ENCODE measurements around the gene TRPT1. TPM values are rescaled to one million over a fixed set of nuclear protein-coding genes. Genes with fewer than 3 reads are reported as not detected.

The TRPT1 gene
- polyA plus RNA-seq, 3 donors from 2014 or later, result 42.2 to 51.0 (median 43.8) TPM

- no peak overlapping the region for H3K4me3 Mint-ChIP-seq
Measured at GRCh38 chr11:64263021-64263946, 37.3 kb upstream of the TRPT1 start.

GRCh38 chr11:64262271-64263002 lies 36.5 kb upstream of the TRPT1 start:
- H3K4me1 Mint-ChIP-seq, result peaks cover under 1 to 4% of the 10 kb centered on the region in 2 donors
- peaks cover 0 to 5% (median 5%) of the 10 kb centered on the region in 3 donors for H3K27me3 Mint-ChIP-seq (ENCODE audit: low read depth in 3 of 3)
- H3K9me3 Mint-ChIP-seq, result no peaks in the 10 kb centered on the region
- peak overlapping the region in 1 of 6 donors; percentile 55 for H3K27ac Mint-ChIP-seq
- H3K4me3 Mint-ChIP-seq, result no peak overlapping the region
- no peak for DNase-seq
- peaks cover 0 to 9% (median 4%) of the 10 kb centered on the region in 3 donors for H3K36me3 Mint-ChIP-seq

More at GRCh38 chr11:64263021-64263946, 37.3 kb upstream of the TRPT1 start:
- Mint-ChIP-seq H3K36me3 (peaks cover 0 to 9% (median 4%) of the 10 kb centered on the region in 3 donors), H3K4me1 (peaks cover 9 to 12% of the 10 kb centered on the region in 2 donors), H3K27ac (no peak overlapping the region), H3K27me3 (ENCODE audit: low read depth in 3 of 3) (peaks cover 0 to 7% (median 5%) of the 10 kb centered on the region in 3 donors), H3K9me3 (no peaks in the 10 kb centered on the region)
- DNase-seq, result no peak

- Mint-ChIP-seq H3K27ac (no peak overlapping the region), H3K27me3 (ENCODE audit: low read depth in 3 of 3) (peaks cover 0 to 5% (median 5%) of the 10 kb centered on the region in 3 donors), H3K4me3 (no peak overlapping the region), H3K36me3 (peaks cover 0 to 9% (median 4%) of the 10 kb centered on the region in 3 donors), H3K9me3 (no peaks in the 10 kb centered on the region), H3K4me1 (peaks cover 0 to 4% of the 10 kb centered on the region in 2 donors)
- no peak for DNase-seq
Measured at GRCh38 chr11:64261556-64262080, 35.6 kb upstream of the TRPT1 start.

GRCh38 chr11:64260147-64260708 lies 34.2 kb upstream of the TRPT1 start:
- Mint-ChIP-seq H3K9me3 (no peaks in the 10 kb centered on the region), H3K36me3 (peaks cover 0 to 9% (median 4%) of the 10 kb centered on the region in 3 donors), H3K4me3 (no peak overlapping the region), H3K27ac (peak overlapping the region in 2 of 6 donors; percentile 24 to 29), H3K27me3 (ENCODE audit: low read depth in 3 of 3) (peaks cover 0 to 5% (median 4%) of the 10 kb centered on the region in 3 donors), H3K4me1 (peaks cover 0 to 4% of the 10 kb centered on the region in 2 donors)
- DNase-seq, result no peak

GRCh38 chr11:64259533-64260067 lies 33.6 kb upstream of the TRPT1 start:
- H3K27ac Mint-ChIP-seq, result no peak overlapping the region
- H3K4me3 Mint-ChIP-seq, result no peak overlapping the region
- H3K9me3 Mint-ChIP-seq, result no peaks in the 10 kb centered on the region
- H3K36me3 Mint-ChIP-seq, result peaks cover 0 to 9% (median 4%) of the 10 kb centered on the region in 3 donors
- peaks cover 0 to 4% of the 10 kb centered on the region in 2 donors for H3K4me1 Mint-ChIP-seq
- peaks cover 0 to 5% (median 4%) of the 10 kb centered on the region in 3 donors for H3K27me3 Mint-ChIP-seq (ENCODE audit: low read depth in 3 of 3)
- no peak for DNase-seq

GRCh38 chr11:64258946-64259532 lies 33.1 kb upstream of the TRPT1 start:
- peaks cover 0 to 5% (median 4%) of the 10 kb centered on the region in 3 donors for H3K27me3 Mint-ChIP-seq (ENCODE audit: low read depth in 3 of 3)
- H3K36me3 Mint-ChIP-seq, result peaks cover 0 to 9% (median 4%) of the 10 kb centered on the region in 3 donors
- no peaks in the 10 kb centered on the region for H3K9me3 Mint-ChIP-seq
- no peak for DNase-seq
- no peak overlapping the region for H3K4me3 Mint-ChIP-seq
- H3K27ac Mint-ChIP-seq, result no peak overlapping the region
- H3K4me1 Mint-ChIP-seq, result peaks cover 0 to 4% of the 10 kb centered on the region in 2 donors

- DNase-seq, result no peak
- no peaks in the 10 kb centered on the region for H3K9me3 Mint-ChIP-seq
- no peak overlapping the region for H3K27ac Mint-ChIP-seq
- H3K27me3 Mint-ChIP-seq (ENCODE audit: low read depth in 3 of 3), result peaks cover 0 to 5% (median 4%) of the 10 kb centered on the region in 3 donors
- no peak overlapping the region for H3K4me3 Mint-ChIP-seq
- H3K4me1 Mint-ChIP-seq, result peaks cover 0 to 8% of the 10 kb centered on the region in 2 donors
- H3K36me3 Mint-ChIP-seq, result peaks cover 0 to 9% (median 4%) of the 10 kb centered on the region in 3 donors
Measured at GRCh38 chr11:64258356-64258755, 32.4 kb upstream of the TRPT1 start.

- no peak overlapping the region for H3K4me3 Mint-ChIP-seq
- peaks cover 2 to 11% (median 6%) of the 10 kb centered on the region in 3 donors for H3K27me3 Mint-ChIP-seq (ENCODE audit: low read depth in 3 of 3)
- H3K27ac Mint-ChIP-seq, result no peak overlapping the region
- H3K4me1 Mint-ChIP-seq, result peaks cover 8 to 16% of the 10 kb centered on the region in 2 donors
- H3K9me3 Mint-ChIP-seq, result no peaks in the 10 kb centered on the region
- DNase-seq, result no peak
- peaks cover 0 to 5% (median 4%) of the 10 kb centered on the region in 3 donors for H3K36me3 Mint-ChIP-seq
Measured at GRCh38 chr11:64256300-64256699, 30.3 kb upstream of the TRPT1 start.

GRCh38 chr11:64255135-64256128 lies 29.4 kb upstream of the TRPT1 start:
- H3K4me3 Mint-ChIP-seq, result no peak overlapping the region
- peak overlapping the region in 1 of 6 donors; percentile 30 for H3K27ac Mint-ChIP-seq
- H3K9me3 Mint-ChIP-seq, result no peaks in the 10 kb centered on the region
- peaks cover 2 to 13% (median 6%) of the 10 kb centered on the region in 3 donors for H3K27me3 Mint-ChIP-seq (ENCODE audit: low read depth in 3 of 3)
- no peak for DNase-seq
- H3K36me3 Mint-ChIP-seq, result peaks cover 0 to 5% (median 4%) of the 10 kb centered on the region in 3 donors
- peaks cover 8 to 20% of the 10 kb centered on the region in 2 donors for H3K4me1 Mint-ChIP-seq

- Mint-ChIP-seq H3K36me3 (peaks cover 0 to 1% (median under 1%) of the 10 kb centered on the region in 3 donors), H3K27ac (no peak overlapping the region), H3K4me3 (no peak overlapping the region), H3K9me3 (no peaks in the 10 kb centered on the region), H3K27me3 (ENCODE audit: low read depth in 3 of 3) (peaks cover 2 to 11% (median 3%) of the 10 kb centered on the region in 3 donors), H3K4me1 (peaks cover 8 to 17% of the 10 kb centered on the region in 2 donors)
- DNase-seq, result no peak
Measured at GRCh38 chr11:64254326-64254725, 28.3 kb upstream of the TRPT1 start.

- Mint-ChIP-seq H3K36me3 (no peaks in the 10 kb centered on the region), H3K9me3 (no peaks in the 10 kb centered on the region), H3K4me1 (peaks cover 8 to 16% of the 10 kb centered on the region in 2 donors), H3K27me3 (ENCODE audit: low read depth in 3 of 3) (peaks cover 2 to 10% (median 3%) of the 10 kb centered on the region in 3 donors), H3K27ac (peak overlapping the region in 2 of 6 donors; percentile 13 to 40), H3K4me3 (peak overlapping the region in 3 of 5 donors; percentile 13 to 49 (median 35))
- no peak for DNase-seq
Measured at GRCh38 chr11:64253481-64253880, 27.5 kb upstream of the TRPT1 start.

- Mint-ChIP-seq H3K27ac (peak overlapping the region in 1 of 6 donors; percentile 13), H3K4me3 (peak overlapping the region in 3 of 5 donors; percentile 13 to 49 (median 35)), H3K4me1 (peaks cover 10 to 18% of the 10 kb centered on the region in 2 donors), H3K36me3 (no peaks in the 10 kb centered on the region), H3K9me3 (no peaks in the 10 kb centered on the region), H3K27me3 (ENCODE audit: low read depth in 3 of 3) (peaks cover 2 to 10% (median 3%) of the 10 kb centered on the region in 3 donors)
- no peak for DNase-seq
Measured at GRCh38 chr11:64253043-64253442, 27.1 kb upstream of the TRPT1 start.

Measured in immature natural killer cell (primary cell).